Caco-2 (cell line): ENCODE data around the gene TEX28. TPM values are rescaled to one million over a fixed set of nuclear protein-coding genes. Genes with fewer than 3 reads are reported as not detected.

Source experiments
- BruUV-seq: library from RNA; stranded (reverse); fragments of 400-500 nt; replicated peaks from 2 replicates; lab custom pipeline; 2021; lab: Mats Ljungman, UMichigan
- CTCF ChIA-PET: fragments of 300-600 bp; sonication (Branson Sonifier 250); formaldehyde crosslinking; loops from one replicate; lab custom pipeline; 2022; ENCODE audit warnings: antibody characterized with exemption; lab: Charles Lee
- POLR2A ChIA-PET: fragments of 300-600 bp; sonication (Branson Sonifier 250); formaldehyde crosslinking; loops from one replicate; lab custom pipeline; 2022; ENCODE audit warnings: antibody characterized with exemption; lab: Charles Lee
- DNase-seq, 2 experiments: peaks; one replicate each; pipeline versions ENCODE4 v3.0.0 to v3.0.0-alpha.2; 2020 to 2022
- H3K27me3 ChIP-seq: replicated peaks from 2 replicates; pipeline ENCODE4 v1.6.0; 2011; ENCODE audit warnings: low read length; ENCODE audit not compliant: control insufficient read depth, insufficient read depth
- H3K36me3 ChIP-seq: 2 replicates; pipeline ENCODE4 v1.5.1; 2011; ENCODE audit warnings: low read length; ENCODE audit not compliant: control insufficient read depth, insufficient read depth
- H3K4me1 ChIP-seq: fragments of 250-450 bp; sonication (Bioruptor Pico); 2 replicates; pipeline ENCODE4 v1.5.1; 2020; ENCODE audit warnings: mild to moderate bottlenecking
- H3K4me3 ChIP-seq: 2 replicates; pipeline ENCODE4 v1.5.1; 2011; ENCODE audit warnings: low read depth, mild to moderate bottlenecking, control low read depth, low read length
- H3K9me3 ChIP-seq: fragments of 250-450 bp; sonication (Bioruptor Pico); 2 replicates; pipeline ENCODE4 v1.5.1; 2020; ENCODE audit warnings: mild to moderate bottlenecking, moderate library complexity
- H3K27ac Mint-ChIP-seq: one replicate; pipeline ENCODE4 v1.8.0; 2022; ENCODE audit warnings: mixed read lengths; ENCODE audit not compliant: unreplicated experiment
- H3K27me3 Mint-ChIP-seq: one replicate; pipeline ENCODE4 v1.8.0; 2022; ENCODE audit warnings: mixed read lengths; ENCODE audit not compliant: insufficient read depth, unreplicated experiment
- H3K36me3 Mint-ChIP-seq: one replicate; pipeline ENCODE4 v1.8.0; 2022; ENCODE audit warnings: mild to moderate bottlenecking, mixed read lengths; ENCODE audit not compliant: insufficient read depth, unreplicated experiment
- H3K4me1 Mint-ChIP-seq: one replicate; pipeline ENCODE4 v1.8.0; 2022; ENCODE audit warnings: low read depth, mixed read lengths; ENCODE audit not compliant: unreplicated experiment
- H3K4me3 Mint-ChIP-seq: one replicate; pipeline ENCODE4 v1.8.0; 2022; ENCODE audit warnings: mild to moderate bottlenecking, moderate library complexity, mixed read lengths; ENCODE audit not compliant: unreplicated experiment
- H3K9me3 Mint-ChIP-seq: one replicate; pipeline ENCODE4 v1.8.0; 2022; ENCODE audit warnings: mixed read lengths; ENCODE audit not compliant: unreplicated experiment
- intact Hi-C: fragments of 100-400 bp; cut with micrococcal nuclease; formaldehyde crosslinking; loops from one replicate; pipeline ENCODE4 v1.10.0; 2022; ENCODE audit not compliant: unreplicated experiment
- total RNA-seq: library from RNA; stranded (reverse); gene quantifications from 2 replicates; pipeline ENCODE4 v1.2.3, GENCODE V29; 2022
- TF ChIP-seq, protein P1 (sequence below), 2 experiments: fragments of 200-600 bp in 1 of 2; IDR thresholded peaks; 1 replicate in 1 of 2; 2 replicates in 1 of 2; pipeline versions ENCODE4 v1.5.1 to v1.8.0; 2011 to 2022; ENCODE audit warnings: antibody characterized with exemption in 1 of 2, control low read depth in 1 of 2, inconsistent platforms in 1 of 2, low read depth in 1 of 2, low read length in 1 of 2, mild to moderate bottlenecking in 1 of 2, moderate library complexity in 1 of 2; ENCODE audit not compliant: insufficient read depth in 1 of 2, severe bottlenecking in 1 of 2, unreplicated experiment in 1 of 2

Gene TEX28
- total RNA-seq, 1 experiment from 2014 or later = not detected

DNA sequence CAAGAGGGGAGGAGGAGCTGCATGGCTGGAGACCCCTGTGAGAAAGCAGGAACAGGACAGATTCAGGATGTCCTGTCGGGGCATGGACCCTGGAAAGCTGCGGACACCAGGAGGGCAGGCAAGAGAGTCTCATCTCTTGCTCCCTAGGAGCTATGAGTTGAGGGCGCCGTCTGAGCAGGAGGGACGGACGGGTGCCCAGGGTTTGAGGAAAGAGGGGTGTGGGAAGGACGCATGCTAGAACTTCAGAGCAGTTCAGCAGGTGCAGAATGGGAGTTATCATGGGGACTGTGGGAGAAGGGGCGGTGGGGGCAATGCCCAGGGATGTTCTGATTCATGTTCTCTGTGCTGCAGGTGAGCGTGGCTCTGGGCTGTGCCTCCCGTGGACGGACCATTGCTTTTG lies 25.5 kb upstream of the TEX28 start:
- H3K36me3 ChIP-seq = no peaks in the 10 kb centered on the region
- H3K27me3 ChIP-seq = no peaks in the 10 kb centered on the region
- TF ChIP-seq, protein P1, sequence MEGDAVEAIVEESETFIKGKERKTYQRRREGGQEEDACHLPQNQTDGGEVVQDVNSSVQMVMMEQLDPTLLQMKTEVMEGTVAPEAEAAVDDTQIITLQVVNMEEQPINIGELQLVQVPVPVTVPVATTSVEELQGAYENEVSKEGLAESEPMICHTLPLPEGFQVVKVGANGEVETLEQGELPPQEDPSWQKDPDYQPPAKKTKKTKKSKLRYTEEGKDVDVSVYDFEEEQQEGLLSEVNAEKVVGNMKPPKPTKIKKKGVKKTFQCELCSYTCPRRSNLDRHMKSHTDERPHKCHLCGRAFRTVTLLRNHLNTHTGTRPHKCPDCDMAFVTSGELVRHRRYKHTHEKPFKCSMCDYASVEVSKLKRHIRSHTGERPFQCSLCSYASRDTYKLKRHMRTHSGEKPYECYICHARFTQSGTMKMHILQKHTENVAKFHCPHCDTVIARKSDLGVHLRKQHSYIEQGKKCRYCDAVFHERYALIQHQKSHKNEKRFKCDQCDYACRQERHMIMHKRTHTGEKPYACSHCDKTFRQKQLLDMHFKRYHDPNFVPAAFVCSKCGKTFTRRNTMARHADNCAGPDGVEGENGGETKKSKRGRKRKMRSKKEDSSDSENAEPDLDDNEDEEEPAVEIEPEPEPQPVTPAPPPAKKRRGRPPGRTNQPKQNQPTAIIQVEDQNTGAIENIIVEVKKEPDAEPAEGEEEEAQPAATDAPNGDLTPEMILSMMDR (IDR thresholded peaks at IDR 0.05; ENCODE audit: insufficient read depth in 1 of 2, low read depth in 1 of 2, low read length in 1 of 2, severe bottlenecking in 1 of 2, unreplicated experiment in 1 of 2) = no peak
- H3K36me3 Mint-ChIP-seq = no peaks in the 10 kb centered on the region
- POLR2A ChIA-PET = no interaction called here
- H3K4me1 ChIP-seq = no peaks in the 10 kb centered on the region
- H3K4me3 ChIP-seq = no peak overlapping the region
- no peaks in the 10 kb centered on the region for H3K9me3 ChIP-seq
- no peaks in the 10 kb centered on the region for H3K9me3 Mint-ChIP-seq
- no peak overlapping the region for H3K4me3 Mint-ChIP-seq
- BruUV-seq = no TSS peak
- DNase-seq = no peak
- H3K27ac Mint-ChIP-seq = no peak overlapping the region
- CTCF ChIA-PET = no interaction called here
- H3K4me1 Mint-ChIP-seq = no peaks in the 10 kb centered on the region
- H3K27me3 Mint-ChIP-seq = peaks cover 9% of the 10 kb centered on the region
- intact Hi-C loops = no loop called here

DNA sequence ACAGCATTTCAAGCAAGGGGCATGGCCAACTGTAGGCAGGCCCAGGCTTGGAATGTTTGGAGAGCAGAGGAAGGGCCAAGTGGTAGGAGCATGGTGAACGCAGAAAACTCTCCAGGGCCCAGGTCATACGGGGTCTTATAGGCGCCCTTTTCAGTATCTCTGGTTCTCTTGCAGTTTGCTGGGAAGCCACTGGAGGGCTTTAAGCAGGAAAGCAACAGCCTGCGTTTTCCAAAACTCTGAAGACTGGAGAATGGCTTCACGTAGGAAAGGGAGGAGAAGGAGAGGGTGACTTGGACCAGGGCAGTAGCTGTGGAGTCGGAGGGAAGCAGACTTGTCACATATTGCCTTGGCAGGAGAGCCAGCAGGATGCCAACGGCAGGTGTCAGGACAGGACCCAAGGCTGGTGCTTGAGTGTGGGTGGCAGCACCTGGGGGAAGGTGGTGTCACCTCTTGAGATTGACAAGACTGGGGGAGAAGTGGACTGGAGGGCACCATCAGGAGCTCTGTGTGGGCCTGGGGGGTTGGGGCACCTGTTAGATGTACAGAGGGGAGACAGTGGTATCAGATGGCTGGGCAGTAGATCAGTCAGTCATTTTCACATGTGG lies 22.6 kb upstream of the TEX28 start:
- H3K4me1 Mint-ChIP-seq = no peaks in the 10 kb centered on the region
- Histone ChIP-seq H3K4me3 (no peak overlapping the region), H3K36me3 (no peaks in the 10 kb centered on the region), H3K9me3 (no peaks in the 10 kb centered on the region), H3K27me3 (no peaks in the 10 kb centered on the region), H3K4me1 (no peaks in the 10 kb centered on the region)
- no peak overlapping the region for H3K4me3 Mint-ChIP-seq
- H3K27ac Mint-ChIP-seq = no peak overlapping the region
- peak in 1 of 2 experiments; percentile 30 for DNase-seq
- no peaks in the 10 kb centered on the region for H3K9me3 Mint-ChIP-seq
- CTCF ChIA-PET = no interaction called here
- no peaks in the 10 kb centered on the region for H3K36me3 Mint-ChIP-seq
- peaks cover 9% of the 10 kb centered on the region for H3K27me3 Mint-ChIP-seq
- POLR2A ChIA-PET = no interaction called here
- TF ChIP-seq, protein P1 (IDR thresholded peaks at IDR 0.05; ENCODE audit: insufficient read depth in 1 of 2, low read depth in 1 of 2, low read length in 1 of 2, severe bottlenecking in 1 of 2, unreplicated experiment in 1 of 2) = peak; percentile 14 to 51
- no TSS peak for BruUV-seq
- intact Hi-C loops = no loop called here

DNA sequence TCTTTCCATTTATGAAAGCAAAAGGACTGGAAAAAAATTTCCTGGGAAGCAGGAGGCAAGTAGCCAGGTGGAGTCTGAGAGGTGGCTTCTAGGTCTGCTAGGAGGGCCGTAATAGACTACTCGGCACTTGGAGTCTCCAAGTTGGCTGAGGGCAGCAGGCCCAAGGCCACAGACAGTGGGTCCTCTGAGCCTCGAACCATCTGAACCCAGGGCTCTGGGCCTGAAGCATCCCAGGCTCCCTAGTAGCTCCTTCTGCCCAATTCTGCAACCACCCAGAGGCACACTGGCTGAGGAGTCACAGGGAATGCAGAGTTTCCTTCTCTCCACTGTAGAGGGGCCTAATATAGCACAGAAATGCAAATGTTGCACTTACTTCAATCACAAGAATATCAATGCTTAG lies 20.5 kb upstream of the TEX28 start:
- Mint-ChIP-seq H3K4me3 (no peak overlapping the region), H3K4me1 (no peaks in the 10 kb centered on the region), H3K27me3 (peaks cover 7% of the 10 kb centered on the region), H3K36me3 (no peaks in the 10 kb centered on the region), H3K27ac (no peak overlapping the region), H3K9me3 (no peaks in the 10 kb centered on the region)
- no peaks in the 10 kb centered on the region for H3K36me3 ChIP-seq
- BruUV-seq = no TSS peak
- POLR2A ChIA-PET = no interaction called here
- CTCF ChIA-PET = no interaction called here
- TF ChIP-seq, protein P1 (IDR thresholded peaks at IDR 0.05; ENCODE audit: insufficient read depth in 1 of 2, low read depth in 1 of 2, low read length in 1 of 2, severe bottlenecking in 1 of 2, unreplicated experiment in 1 of 2) = no peak
- DNase-seq = no peak
- no peaks in the 10 kb centered on the region for H3K9me3 ChIP-seq
- no peaks in the 10 kb centered on the region for H3K27me3 ChIP-seq
- H3K4me3 ChIP-seq = no peak overlapping the region
- no peaks in the 10 kb centered on the region for H3K4me1 ChIP-seq
- intact Hi-C loops = no loop called here
